Anterior cingulate cortex (tissue), 58 donors: ENCODE results near the gene EML6.

ENCODE experiments used
- DNase-seq, 58 donors: peaks; one replicate each; lab custom pipeline; 2025; lab: John Stamatoyannopoulos, UW

Gene EML6

DNA sequence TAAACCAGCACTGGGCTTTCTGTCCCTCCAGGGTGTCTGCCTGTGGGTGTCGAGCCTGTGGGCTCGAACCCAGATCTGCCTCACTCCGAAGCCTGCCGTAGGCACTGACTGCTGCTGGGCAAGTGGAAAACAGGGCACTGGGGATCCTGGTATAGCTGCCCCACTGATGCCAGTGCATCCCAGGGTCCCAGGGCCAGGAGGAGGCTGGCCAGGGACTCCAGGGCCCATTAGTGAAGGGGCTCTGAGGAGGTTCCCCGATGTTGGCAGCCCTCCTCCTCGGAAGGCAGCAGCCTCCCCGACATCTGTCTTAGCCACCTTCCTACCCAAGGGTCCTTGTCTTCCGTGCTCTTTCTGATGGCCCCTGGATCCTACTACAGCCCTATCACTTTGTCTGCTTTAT, 230.7 kb downstream of the EML6 start:
- DNase-seq = no peak

DNA sequence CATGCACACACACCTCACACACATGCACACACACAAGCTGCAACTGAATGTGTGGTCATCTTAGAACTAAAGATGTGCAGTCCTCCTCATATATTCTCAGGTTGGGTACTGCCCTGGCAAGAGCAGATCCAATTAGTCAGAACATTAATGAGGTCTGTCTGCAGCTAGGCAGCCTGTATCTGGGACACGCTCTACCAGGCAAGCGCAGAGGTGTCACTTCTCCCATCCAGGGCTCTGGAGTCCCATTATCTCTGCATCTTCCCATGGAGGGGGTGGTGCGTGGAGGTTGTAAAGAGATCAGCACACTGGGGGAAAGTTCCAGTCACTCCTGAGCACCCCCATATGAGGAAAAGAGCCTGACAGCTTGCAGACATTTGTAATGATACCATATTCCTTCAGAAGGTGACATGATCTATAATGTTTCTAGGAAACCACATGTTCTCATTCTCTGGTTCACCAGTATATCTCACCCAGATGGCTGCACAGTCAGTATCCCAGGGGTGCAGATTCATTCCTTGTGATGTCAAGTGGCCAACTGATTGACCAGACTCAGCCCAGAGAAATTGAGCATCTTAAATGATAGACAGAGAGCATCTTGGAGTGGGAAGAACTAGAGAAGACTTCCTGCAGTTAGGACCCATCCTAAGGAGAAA, 231.4 kb downstream of the EML6 start:
- DNase-seq = peak in 1 of 58 donors; percentile 57

DNA sequence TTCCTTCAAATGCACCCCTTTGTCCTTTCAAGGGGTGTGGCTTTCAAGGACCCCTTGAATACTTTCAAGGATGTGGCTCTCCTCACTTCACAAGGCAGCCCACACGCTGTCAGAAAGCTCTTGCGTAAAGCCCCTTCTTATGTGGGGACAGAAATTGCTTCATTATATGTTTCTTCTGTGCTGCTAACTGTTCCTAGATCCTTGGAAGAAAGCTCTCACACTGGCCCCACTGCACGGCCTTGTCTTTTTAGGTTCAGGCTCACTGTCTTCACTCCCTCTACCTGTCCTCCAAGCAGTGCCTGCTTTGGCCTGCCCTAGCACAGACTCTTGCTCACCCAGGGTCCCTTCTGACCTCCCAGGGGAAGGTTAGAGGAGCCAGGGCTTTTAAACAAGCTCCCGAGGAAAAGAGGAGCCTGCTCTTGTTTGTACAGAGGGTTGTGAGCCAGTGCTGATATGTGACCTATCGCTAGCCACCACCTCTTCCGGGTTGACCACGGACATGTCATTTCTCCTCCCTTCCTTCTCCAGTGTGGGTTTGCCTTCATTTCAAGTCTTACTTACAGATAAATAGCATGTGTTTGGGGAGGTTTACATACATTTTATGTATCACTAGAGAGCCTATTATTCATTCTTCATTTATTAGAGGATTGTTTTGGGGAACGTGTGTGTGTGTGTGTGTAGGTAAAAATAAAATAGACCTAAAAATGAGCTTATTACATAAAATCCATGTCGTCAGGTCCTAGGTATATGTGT, 232.1 kb downstream of the EML6 start:
- no peak for DNase-seq

DNA sequence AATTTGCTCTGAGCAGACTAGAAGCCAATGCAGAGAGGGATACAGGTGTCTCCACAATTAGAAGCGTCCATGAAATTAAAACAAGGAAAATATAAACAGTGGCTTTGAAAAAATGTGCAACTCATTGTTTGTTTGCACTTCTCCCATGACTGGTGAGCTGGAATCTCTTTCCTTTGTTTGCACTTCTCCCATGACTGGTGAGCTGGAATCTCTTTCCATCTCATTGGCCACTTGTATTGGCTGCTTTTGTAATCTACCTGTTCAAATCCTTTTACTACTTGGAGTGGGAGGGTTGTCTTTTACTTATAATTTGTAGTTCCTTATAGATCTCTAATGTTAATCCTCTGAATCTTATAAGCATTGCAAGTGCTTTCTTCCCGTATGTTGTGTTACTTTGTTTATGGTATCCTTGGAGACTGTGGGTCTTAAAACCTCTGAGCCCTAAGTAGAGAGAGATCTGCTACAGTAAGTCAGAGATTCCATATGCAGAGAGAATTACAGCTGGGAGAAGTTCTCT, 232.7 kb downstream of the EML6 start:
- no peak for DNase-seq

DNA sequence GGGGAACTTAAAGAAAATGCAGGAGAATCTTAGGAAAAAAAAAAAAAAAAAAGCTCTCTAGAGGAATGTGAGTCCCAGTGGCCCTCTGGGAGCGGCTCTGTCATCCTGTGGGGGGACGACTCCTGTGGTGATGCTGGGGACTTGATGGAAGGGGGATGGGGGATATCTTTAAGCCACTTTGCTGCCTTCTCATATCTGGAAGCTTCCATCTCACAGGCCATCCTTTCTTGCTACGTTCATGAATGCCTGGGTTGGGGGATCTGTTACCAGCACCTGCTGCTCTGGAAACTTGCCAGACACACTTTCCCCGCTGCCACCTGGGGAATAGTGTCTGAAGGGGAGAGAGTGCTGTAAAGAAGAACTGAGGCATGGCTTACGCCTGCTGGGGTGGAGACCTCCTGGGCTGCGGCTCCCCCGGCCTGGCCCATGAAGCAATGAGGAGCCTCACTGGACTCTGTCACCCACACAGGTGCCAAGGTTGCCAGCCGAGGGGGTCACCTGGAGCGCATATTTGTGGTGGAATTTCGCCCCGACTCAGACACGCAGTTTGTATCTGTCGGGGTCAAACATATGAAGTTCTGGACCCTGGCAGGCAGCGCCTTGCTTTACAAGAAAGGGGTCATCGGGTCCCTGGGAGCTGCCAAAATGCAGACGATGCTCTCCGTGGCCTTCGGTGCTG, 234.0 kb downstream of the EML6 start:
- no peak for DNase-seq

DNA sequence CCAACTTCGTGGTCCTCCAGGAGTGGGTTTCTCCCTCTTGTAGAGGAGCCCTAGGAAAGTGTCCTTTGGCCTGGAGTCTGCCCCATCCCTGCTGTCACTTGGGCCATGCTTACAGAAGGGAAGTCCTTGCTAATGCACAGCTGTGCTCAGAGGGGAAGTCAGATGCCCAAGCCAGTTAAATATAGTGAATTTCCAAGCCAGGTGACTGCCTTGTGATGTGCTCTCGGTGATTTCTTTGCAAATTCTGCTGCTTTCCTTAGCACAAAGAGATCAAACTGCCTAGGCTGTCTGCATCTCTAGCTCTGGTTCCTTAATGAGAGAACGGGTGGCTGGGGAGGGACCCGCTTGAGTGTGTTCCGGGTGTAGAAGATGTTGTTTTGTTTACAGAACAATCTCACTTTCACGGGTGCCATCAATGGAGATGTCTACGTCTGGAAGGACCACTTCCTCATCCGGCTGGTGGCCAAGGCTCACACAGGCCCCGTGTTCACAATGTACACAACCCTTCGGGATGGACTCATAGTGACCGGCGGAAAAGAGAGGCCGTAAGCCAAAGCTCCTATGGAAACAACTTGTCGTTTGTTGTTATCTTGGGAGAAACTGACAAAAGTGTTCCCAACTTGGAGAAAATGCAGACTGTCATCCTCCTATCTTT, 235.4 kb downstream of the EML6 start:
- DNase-seq = peak in 4 of 58 donors; percentile 12 to 25 (median 24)

DNA sequence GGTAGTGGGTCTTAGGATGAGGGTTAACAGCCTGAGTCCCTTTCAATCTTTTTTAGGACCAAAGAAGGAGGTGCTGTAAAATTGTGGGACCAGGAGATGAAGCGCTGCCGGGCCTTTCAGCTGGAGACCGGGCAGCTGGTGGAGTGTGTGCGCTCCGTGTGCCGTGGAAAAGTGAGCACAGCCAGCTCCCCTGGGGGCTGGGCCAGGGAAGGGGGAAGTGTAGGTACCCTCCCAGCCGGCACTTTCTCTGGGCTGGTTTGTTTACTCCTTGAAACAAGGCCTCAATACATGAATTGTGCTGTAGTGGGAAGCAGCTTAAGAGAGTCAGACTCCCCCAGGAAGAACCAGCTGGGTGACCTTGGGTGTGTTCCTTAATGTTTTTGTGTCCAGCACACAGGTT, 236.7 kb downstream of the EML6 start:
- DNase-seq = no peak

DNA sequence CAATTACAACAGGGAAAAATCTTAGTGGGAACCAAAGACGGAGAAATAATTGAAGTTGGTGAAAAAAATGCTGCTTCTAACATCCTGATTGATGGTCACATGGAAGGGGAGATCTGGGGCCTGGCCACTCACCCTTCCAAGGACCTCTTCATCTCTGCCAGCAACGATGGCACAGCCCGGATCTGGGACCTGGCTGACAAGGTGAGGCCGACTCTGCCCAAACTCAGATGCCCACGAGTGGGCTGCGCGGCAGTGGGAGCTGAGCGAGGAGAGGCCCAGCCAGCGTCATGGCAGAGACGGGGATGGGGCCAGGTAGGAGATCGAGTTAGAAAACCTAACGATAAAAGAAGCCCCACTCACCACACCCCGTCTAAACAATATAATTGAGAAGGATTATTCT, 239.0 kb downstream of the EML6 start:
- DNase-seq = no peak

DNA sequence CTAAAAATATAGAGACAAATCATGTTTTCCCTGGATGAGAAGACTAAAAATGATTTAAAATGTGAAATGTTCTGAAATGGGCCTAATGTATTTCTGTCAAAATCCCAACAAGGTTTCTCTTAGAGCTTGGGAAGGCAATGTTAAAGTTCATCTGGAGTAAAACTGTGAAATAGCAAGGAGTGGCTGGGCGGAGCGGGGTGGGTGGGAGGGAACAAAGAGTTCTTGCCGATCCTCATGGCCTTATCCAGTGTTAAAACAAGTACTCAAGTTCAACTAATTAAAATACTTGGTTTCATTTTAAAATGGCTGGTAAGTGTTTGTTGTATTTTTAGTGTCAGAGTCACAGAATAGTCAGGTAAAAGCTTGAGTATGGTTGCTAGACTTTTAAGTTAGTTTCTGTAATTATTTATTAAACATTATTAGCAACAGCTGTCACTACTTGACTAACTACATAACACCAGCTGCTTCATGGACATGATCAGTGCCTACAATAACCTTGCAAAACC, 239.5 kb downstream of the EML6 start:
- DNase-seq = no peak

DNA sequence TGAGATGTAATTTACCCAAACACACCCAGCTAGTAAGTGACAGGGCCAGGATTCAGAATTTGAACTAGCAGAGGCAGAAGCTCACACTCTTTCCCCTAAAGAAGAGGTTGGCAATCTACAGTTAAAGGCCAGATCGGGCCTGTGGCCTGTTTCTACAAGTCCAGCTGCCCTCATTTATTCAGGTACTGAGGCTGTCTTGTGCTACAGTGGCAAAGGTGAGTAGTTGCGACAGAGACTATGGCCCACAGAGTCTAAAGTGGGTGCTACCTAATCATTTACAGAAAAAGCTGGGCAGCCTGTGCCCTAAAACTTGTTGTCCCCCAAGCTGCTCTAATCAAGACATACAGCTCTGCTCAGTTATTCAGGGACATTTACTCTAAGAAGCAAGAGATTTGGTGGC, 240.0 kb downstream of the EML6 start:
- DNase-seq = no peak

DNA sequence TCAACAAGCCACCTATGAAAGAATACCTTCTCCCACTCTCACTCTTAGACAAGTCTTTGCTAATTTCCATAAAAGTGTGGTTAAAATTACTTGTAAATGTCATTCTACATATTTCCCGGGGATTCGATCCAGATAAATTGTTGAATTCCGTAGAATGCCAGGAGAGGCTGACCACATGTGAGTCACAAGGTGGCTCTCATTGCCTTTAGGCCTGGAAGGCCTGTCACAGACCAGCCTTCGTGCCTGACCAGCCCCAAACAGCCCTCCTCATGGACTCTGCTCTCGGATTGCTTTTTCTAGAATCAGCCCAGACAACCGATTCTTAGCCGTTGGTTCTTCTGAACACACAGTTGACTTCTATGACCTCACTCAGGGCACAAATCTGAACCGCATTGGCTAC, 240.8 kb downstream of the EML6 start:
- no peak for DNase-seq

DNA sequence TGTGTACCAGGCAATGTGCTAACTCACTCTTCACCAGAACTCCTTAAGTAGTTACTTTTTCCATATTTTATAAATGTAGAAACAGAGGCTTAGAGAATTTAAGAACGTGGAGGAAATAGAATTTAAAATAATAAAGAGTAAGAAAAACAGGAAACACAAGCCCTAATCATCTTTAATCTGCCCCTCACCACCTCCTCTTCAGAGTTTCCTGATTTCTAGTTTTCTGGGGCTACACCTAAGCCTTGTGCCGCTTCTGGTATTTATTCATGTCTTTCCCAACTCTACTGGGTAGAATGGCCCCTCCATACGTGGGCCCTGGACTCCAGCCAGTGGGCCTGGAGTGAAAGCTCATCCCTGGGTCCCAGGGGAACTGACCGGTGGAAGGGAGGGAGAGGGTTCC, 241.4 kb downstream of the EML6 start:
- DNase-seq = no peak

DNA sequence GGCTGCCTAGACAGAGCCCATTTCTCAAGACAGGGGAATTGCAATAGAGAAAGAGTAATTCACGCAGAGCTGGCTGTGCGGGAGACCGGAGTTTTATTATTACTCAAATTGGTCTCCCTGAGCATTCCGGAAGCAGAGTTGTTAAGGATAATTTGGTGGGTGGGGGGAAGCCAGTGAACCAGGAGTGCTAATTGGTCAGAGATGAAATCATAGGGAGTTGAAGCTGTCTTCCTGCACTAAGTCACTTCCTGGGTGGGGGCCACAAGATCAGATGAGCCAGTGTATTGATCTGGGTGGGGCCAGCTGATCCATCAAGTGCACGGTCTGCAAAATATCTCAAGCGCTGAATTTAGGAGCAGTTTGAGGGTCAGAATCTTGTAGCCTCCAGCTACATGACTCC, 242.0 kb downstream of the EML6 start:
- no peak for DNase-seq

DNA sequence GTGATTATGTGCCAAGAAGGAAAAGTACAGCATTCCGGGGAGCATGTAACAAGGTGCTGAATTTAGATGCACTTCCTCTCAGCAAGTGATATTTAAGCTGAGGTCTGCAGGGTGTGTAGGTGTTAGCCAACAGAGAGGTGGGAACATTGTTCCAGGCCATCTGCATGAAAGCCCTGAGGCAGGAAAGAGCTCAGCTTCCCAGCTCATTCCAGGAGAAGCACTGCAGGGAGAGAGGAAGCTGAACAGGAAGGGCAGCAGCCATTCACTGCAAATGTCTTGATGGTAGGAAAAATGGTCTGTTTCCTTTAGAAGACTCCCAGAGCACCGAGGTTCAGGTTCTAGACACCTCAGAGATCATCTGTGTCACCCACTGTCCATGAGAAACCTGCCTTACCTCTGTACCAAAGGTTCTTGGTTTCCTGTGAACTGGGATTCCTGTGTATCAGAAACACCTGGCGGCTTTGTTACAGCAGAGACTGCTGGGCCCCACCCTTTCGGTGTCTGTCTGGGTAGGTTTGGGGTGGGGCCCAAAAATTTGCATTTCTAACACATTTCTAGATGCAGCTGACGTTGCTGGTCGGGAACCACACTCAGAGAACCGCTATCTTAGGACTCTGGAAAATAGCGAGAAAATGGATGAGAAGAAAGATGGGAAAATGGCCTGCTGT, 242.8 kb downstream of the EML6 start:
- DNase-seq = peak in 7 of 58 donors; percentile 15 to 64 (median 29)

DNA sequence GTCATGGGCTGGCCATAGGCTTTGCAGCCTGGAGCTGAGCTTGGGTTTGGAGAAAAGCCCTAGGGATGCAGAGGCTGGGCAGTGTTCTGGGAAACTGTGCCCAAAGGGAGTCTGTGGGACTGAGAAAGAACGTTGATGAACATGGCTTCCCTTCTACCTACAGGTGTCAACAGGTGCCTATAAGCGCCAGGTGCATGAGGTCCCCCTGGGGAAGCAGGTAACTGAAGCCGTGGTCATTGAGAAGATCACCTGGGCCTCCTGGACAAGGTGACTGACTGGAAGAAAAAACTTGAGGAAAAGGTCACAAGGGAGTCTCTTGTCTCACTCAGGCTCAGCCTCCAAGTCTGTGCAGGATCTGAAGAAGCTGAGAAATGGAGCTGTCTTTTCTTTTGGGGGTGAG, 243.4 kb downstream of the EML6 start:
- DNase-seq = no peak

DNA sequence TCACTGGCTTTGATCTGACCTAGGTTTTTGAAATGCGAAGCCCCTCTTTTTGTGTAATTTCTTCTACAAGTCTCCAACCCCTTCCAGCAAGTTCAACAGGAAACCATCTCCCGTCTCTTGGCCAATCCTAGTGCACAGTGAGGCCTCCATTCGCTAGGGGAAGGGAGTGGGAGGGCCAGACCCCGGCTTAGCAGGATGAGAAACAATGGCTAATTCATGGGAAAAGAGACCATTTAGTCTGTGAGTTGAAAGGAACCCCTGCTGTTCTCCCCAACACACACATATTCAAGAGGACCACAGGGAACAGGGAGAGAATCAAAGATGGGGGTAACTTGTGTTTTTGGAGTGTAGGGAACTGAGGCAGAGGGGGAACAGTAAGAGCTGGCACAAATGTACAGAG, 243.8 kb downstream of the EML6 start:
- DNase-seq = peak in 4 of 58 donors; percentile 12 to 32 (median 19)

DNA sequence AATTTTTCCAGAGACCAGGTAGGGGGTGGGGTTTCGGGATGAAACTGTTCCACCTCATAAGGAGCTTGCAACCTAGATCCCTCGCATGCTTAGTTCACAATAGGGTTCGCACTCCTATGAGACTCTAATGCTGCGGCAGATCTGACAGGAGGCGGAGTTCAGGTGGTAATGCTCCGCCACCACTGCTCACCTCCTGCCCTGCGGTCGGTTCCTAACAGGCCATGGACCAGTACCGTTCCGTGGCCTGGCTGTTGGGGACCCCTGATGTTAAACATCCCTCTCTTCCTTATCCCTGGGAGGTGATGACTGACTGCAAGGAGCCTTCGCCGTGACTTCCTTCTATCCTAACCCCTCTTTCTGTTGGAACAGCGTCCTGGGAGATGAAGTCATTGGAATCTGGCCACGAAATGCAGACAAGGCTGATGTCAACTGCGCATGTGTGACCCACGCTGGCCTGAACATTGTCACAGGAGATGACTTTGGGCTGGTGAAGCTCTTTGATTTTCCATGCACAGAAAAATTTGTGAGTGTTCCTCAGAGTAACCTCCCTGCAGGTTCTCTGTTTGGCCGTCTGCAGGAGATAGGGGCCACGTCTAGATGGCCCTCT, 244.4 kb downstream of the EML6 start:
- DNase-seq = peak in 3 of 58 donors; percentile 17 to 53 (median 22)

DNA sequence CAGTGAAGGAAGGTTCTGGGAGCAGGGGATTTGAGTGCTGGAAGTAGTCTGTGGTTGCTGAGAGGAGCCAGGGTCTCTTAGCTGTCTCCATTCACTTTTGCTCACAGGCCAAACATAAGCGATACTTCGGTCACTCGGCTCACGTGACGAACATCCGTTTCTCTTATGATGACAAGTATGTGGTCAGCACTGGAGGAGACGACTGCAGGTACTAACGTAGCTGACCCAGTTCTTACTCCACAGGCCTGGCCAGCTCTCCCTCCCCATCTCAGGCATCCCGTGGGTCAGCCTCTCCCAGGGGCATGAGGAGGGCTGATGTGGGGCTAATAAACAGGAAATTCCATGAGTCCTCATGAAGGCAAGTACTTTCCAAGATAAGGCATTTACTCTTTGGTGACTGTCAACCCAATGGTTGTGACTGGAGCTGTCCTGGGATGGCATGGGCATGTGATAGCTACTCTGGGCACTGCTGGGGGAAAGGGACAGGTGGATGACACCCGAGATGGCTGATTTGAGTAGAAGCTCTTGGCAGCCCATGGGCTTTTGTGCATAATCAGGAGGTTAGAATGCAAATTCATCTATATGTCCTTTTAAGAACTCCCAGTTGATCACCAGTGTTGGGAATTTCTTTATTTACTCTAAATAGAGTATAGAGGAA, 245.2 kb downstream of the EML6 start:
- no peak for DNase-seq

DNA sequence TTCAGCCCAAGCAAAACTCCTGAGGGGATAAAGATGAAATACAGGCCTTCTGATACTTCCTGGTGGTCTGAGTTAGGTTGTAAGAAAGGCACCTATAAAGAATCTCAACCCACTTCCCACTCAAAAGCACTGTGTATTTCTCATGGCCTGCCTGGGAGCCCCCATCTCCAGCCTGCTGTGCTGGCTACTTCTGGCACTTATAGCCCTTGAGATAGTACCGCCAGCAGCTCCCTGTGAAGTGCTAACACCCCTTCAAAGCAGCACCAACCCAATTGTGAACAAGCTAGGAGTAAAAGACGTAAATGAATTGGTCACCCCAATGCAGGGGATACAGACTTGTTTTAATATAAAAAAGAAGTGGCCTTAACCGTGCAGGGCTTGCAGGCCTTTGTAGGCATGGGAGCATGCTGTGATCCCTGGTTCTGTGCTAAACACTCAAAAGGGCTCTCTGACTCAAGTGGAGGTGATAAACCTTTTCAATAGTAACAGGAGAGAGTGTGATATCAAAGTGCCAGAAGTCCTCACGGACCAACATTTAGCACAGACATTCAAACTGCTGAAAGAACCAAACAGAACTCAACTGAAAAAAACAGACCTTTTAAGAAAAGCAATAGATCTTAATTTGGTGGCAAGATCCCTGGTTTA, 246.0 kb downstream of the EML6 start:
- DNase-seq = no peak
